ENCODE measurements around the gene STK11IP.
A peak's percentile ranks its signal among the peaks of the same experiment; 100 is the strongest.
"Not testable (repeated sequence)": the region's sequence is repeated elsewhere in the genome, so short reads cannot be mapped to it uniquely, and the experiment has no call there.

STK11IP gene

DNA sequence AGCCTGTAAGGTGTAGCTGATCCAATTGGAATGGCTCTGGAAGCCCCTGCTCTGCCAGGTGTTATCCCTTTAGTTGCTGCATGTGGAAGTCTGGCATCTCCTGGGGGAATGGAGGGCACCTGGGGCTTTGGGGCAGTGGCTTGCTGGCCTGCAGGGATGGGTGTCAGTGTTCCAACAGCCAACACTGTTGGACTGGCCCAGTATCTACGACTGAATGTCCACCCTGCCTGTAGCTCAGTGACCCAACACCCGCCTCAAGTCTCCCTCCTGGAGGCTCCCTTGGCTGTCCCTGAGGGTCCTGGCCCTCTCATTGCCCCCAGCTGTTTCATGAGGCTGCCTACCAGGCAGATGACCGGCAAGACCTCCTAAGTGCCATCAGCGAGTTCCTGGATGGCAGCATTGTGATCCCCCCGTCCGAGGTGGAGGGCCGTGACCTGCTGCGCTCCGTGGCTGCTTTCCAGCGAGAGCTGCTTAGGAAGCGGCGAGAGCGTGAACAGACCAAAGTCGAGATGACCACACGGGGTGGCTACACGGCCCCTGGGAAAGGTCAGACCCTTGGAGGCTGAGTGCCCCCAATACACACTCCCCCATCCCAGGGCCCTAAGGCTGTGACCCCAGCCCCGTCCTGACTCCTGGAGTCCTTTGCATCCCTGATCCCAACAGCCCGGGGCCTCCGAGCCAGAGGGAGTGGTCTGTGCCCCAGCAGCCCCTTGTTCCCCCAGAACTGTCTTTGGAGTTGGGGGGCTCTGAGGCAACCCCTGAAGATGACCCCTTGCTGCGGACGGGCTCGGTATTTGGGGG is 37.5 kb downstream of the STK11IP start:
- no peak for DNase-seq

DNA sequence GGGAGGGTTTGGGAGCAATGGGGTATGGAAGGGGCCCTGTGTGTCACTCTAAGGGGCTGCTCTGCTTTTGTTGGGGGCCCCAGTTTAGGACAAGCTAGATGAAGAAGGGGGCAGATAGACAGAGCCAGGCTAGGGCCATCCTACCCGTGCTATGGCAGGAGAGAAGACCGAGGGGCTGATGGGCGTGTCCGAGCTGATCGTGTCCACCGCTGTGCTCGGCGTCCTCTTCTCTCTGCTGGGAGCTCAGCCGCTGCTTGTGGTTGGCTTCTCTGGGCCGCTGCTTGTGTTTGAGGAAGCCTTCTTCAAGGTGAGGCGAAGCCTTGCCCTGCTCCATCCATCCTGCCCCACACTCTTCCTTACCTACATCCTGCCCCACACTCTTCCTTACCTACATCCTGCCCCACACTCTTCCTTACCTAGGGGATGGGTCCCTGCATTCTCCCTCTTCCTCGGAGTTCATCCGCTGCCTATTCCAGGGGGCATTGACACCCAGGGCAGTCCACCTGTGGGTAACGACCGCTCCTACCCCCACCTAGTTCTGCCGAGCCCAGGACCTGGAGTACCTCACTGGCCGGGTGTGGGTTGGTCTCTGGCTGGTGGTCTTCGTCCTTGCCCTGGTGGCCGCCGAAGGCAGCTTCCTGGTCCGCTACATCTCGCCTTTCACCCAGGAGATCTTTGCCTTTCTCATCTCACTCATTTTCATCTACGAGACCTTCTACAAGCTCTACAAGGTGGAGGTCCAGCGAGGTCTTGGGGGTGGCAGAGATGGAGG is 38.7 kb downstream of the STK11IP start:
- DNase-seq = no peak

DNA sequence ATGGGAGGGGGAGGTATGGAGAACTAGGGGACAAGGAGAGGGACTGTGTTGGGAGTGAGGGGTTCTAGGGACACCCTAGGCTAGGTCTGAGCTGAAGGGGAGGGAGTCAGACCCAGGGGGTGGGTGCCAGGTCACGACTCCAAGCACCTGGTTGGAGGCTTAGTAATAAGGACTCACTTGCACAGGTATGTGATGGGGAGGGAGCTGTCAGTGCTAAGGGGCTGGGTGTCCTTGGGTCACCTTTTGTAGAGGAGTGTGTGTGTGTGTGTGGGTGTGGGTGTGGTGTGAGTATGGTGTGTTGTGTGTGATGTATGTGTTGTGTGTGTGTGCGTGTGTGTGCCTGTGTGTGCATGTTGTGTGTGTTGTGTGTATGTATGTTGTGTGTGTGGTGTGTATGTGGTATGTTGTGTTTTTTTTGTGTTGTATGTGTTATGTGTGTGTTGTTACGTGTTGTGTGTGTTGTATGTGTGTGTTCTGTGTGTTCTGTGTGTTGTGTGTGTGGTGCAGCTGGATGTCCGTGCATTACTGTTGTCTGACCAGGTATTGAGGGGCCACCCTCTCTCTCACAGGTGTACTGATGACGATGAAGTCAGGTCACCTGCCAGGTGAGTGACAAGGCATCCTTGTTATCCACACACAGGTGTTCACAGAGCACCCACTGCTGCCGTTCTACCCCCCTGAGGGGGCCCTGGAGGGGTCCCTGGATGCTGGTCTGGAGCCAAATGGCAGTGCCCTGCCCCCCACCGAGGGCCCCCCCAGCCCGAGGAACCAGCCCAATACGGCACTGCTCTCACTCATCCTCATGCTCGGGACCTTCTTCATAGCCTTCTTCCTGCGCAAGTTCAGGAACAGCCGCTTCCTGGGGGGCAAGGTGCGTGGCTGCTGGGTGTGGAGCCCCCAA is 39.5 kb downstream of the STK11IP start:
- no peak for DNase-seq

DNA sequence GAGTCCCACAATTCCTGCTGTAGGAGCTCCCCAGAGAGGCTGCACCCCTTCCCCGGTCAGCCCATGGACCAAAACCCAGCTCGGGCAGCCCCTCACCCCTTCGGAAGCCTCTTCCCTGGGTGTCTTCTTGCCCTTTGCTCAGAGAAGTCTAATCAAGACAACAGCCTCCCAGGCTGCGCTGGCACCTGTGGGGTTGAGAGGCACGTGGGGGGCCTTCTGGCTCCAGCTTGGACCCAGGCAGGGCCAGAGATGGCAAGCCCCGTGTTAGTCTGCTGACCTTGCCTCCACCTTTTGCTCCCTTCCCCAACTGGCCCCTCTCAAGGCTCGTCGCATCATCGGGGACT is 40.2 kb downstream of the STK11IP start:
- DNase-seq = no peak

DNA sequence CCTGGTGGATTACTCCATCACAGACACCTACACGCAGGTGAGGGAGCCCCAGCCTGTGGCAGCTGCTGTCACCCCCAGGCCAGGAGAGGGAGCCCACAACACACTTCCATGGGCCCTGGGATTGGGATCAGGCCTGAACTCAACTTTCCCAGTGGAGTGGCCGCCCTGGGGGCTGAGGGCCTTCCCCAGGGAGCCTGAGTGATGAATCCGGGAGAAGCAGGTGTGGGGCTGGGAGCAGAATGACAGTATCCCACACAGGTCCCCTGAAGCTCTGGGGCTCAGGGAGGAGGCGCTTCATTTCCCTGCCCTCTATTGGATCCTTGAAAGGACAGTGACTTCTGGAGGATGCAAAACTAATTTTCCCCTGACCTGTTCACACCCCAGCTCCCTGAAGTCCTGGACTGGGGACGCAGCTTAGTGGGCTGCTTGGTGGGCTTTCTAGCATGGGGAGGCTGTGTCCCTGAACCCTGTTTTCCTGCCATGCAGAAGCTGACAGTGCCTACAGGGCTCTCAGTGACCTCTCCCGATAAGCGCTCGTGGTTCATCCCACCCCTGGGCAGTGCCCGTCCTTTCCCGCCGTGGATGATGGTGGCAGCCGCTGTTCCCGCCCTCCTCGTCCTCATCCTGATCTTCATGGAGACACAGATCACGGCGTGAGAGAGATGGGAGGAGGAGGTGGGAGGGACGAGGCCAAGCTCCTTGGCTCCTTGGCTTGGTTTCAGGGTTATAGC is 40.7 kb downstream of the STK11IP start:
- DNase-seq = no peak

DNA sequence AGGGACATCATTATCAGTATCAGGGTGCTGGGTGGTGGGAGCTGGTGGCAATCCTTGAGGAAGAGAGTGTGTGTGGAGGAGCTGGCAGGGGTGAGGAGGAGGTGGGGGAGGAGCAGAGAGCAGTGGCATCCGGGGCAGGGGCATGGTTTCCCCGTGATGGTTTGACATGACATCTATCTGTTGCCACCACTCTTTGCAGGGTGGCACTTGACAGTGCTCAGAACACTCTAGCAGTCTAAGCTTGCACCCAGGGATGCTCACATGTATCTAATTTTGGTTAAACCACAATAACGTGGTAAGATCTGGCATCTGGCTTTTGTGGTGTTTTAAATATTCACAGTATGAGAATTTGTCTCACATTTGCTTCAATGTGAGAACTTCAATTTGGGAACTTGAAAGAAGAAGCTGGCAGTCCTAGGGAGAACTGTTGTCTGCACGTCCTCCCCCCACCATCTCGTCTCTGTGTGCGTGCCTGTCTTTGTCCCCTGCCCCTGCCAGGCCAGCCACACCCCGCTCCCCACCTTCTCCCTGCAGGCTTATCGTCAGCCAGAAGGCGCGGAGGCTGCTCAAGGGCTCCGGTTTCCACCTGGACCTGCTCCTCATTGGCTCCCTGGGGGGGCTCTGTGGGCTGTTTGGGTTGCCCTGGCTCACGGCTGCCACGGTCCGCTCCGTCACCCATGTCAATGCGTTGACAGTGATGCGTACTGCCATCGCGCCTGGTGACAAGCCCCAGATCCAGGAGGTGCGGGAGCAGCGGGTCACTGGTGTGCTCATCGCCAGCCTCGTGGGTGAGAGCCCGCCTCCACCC is 41.5 kb downstream of the STK11IP start:
- DNase-seq = no peak

DNA sequence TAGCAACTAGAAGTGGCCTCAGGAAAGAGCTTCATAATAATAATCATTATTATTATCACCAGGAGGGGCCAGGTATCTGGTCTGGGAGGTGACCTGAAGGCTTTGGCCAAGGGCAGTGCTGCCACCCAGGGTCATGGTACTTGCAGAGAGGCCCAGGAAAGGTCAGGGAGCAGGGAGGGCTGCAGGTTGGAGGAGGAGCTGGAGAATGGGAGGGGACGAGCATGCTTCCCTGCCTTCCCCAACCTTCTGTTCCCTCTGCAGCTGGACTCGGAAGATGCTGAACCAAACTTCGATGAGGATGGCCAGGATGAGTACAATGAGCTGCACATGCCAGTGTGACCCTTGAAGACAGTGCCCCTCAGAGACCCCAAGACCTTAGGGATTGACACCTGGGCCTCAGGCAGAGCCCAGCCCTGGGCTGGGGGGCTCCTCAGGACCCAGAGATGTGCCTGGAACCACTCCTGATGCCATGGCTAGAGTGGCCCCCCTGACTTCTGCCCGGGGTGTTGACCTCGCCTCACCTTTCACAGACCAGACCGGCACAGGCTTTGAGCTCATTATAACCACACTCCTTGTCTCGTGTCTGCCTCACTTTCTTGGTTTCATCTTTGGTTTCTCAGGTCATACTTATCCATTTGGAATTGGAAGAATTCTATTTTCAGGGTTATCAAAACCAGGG is 43.9 kb downstream of the STK11IP start:
- DNase-seq = no peak

DNA sequence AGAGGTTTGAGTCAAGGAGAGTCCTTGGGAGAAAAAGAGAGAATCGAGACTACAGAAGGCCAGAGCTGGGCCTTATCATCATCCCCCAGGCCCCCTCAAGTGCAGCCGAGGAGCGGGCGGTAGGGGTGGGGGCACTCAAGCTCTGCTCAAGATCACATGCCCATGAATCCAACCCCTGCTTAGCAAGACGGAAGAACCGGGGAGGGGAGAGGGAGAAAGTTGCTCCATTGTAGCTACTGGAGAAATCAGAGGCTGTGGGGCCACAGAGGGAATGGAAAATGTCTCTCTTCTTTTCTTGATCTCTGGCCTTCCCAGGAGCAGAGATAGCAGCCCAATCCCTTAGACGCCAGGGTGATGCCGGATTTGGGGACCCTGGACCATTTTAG is 44.4 kb downstream of the STK11IP start:
- no peak for DNase-seq

DNA sequence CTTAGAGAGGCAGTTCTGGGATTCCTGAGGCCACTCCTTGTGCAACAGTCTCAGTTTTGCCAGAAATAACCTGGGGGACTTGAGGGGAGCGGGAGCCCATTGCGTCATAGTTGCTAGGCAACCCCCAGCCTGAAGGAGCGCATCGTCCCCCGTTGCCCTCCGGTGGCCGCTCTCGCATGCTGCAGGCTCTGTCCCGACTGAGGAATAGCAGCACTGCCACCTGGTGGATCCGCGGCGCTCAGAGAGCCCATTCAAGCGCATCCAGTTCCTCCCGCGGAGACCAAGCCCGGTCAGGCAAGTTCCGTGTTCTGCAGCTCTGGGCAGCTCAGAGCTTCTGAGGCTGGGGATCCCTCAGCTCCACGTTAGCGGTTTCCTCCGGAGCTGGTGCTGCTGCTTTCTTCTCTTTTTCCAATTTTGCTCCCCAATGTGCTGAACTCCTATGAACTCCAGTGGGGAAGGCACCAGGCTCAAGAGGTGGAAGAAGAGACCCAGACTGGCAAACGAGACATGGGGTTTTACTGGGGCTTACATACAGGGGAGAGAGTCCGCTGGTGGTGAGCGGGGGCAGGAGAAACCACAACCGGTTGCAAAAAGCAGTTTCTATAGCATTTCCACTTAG is 44.9 kb downstream of the STK11IP start:
- DNase-seq = peak; percentile 76

DNA sequence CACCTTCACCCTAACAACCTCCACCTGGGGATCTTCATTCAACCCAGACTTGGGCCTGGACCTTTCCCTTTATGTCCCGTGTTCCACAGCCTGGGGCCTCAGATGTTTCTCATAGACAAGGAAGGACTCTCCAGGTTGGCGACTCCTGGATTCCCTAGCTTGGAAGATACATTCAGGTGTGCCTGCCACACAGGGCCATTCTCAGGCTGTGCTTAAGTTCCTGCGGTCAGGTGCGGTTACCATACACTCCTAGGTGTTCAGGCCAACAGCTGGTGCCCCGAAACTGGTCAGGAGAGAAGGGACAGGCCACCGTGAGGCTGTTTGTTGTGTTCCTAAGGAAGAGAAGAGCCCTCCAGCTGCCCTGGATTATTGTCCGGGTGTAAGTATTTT is 45.4 kb downstream of the STK11IP start:
- DNase-seq = no peak

DNA sequence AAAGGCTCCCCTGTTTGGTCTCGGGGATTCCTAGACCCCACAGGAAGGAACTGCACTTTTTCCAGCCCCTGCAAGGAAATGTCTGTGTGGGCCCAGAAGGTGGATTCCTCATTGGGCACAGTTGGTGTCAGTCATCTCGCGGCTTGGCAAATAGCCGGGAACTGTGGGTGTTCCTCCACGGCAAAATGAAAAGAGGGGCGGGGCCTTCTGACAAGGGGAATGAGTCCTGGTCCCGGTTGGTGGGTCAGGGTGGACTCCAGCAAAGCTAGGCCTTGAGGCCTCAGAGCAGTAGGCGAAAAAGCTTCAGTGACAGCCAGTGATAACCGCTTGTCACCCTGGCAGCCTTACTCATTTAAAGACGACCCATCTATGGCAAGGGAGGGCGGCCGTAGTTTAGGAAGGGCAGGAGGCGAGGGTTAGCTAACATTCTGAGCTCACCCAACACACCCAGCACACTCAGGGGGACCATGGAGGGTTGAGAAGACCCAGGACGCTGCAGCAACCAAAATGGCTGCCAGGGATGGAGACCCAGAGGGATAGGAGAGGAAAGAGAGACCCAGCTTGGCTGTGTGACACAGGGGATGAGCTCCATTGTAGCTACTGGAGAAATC is 46.2 kb downstream of the STK11IP start:
- DNase-seq = no peak

DNA sequence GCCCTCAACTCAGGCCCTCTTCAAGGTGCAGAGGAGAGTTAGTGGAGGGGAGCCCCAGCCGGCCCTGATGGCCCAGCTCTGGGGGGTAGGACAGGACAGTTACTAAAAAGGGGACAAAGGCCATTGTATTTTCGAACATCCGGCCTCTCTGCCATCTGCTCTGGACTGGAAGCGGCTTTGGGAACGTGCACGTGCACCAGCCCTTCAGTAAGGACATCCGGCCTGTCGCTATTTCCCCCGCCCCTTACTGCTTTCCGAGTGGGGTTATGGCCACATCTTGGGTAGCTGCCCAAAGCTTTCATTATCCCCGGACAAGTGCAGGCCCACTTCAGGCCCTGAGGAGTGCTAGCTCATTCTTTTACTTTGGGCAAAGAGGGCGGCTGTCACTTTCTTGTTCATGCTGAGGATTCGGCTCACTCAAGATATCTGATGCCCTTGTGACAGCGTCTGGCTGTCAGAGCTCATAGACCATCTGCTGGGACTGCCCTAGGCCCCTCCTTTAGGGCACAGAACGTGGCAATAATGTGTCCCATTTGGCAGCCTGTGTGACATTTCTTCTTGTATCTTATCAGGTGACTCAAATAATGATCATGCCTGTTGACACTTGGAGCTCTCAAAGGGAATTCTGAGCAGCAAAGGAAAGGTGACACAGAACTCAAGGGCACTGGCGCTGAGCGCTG is 47.3 kb downstream of the STK11IP start:
- DNase-seq = no peak

DNA sequence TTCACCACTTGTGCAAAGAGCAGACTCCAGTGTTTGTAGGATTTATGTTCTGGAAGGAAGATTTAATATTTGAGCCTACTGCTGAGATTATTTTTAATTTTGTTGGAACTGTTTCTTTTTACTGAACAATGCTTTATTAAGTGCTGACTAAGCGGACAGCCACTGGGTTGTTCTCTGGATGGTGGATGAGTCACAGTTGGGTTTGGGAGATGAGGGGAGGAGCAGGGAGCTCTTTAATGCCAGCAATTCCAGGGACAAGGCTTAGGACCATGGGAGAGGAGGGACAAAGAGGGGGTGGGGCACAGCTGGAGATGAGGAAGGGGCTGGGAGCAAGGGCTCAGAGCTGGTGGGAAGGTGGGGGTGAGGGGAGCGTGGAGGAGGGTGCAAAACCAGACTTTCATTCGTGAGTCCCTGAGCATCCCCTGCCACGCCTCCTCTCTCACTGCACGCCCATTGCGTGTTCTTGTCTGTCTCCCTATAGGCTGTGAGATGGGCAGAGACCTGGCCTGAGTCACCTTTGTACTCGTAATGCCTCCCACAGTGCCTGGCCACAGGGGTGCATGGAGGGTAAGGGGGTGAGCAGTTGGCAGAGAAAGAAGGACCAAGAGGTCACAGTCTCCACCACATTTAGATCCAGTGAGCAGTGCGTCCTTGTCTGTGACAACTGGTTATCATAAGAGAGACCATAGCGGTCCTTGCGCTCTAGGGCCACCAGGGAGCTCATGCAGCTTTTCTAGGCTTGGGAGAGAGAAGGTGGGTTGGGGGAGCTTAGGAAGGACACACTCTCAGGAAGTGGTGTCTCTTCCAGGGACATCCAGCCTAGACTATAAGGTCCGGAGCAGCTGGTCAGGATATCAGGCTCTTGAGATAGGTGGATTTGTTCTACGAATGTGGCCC is 48.2 kb downstream of the STK11IP start:
- DNase-seq = no peak

DNA sequence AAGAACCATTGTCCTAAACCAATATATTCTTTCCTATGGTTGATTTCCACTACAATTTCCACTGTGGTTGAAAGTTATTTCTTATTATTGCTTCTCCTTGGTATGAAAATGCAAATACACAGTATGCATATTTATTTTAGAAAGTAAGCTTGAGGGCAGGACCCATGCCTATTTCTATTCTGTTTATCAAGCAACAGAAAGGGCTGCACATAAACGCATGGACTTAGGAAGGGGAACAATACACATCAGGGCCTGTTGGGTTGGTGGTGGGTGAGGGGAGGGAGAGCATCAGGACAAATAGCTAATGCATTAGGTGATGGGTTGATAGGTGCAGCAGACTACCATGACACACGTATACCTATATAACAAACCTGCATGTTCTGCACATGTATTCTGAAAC is 50.5 kb downstream of the STK11IP start:
- DNase-seq = no peak

DNA sequence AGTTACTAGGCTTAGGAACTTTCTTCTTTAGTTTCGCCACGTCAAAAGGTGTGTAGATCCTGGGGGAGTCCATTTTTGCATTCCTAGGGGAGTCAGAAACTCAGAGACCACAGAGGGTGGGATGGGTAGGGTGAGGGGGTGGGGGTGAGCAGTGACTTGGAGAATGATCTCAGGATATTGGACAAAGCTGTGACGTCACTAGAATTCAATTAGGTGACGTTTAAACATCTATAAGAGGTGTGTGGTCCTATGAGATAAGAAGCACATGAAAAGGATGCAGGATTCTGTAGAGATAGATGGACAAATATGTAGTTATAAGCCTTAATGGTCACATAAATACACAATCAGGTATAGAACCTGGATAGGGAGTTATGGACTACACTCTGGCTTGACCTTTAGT is 51.3 kb downstream of the STK11IP start:
- no peak for DNase-seq

DNA sequence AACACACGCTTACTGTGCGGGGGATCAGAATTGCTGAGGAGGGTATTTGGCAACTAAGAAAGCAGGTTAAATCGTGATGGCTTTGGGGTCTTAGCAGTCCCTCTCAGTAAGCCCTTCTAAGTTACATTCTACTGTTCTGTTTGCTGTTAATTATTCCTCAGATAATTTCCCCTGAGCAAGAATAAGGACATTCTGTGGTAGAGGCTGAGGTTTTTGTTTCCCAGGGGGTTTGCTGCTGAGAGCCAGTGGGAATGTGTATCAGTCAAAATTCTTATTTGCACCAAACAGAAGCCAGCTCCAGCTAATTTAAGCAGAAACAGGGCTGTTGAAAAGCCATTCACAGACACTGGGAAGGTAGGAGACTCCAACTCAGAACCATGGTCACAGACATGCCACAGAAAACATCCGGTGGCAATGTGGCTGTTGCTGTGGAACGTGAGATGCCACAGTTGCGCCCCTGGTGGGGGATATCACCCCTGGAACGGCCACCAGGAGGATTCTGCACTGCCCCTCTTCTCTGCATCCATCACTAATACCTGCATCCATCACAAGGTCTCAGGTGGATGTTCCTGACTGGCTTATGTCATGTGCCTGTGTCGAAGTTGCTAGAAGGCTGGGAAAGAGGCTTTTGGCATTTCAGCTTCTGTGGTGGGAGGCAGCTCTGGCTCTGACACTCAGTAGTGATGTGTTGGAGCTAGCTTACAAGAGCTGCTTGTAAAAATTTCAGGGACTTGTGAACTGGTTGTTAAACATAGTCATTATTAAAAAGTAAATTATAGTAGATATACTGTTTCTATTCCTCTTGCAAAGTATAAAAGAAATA is 53.0 kb downstream of the STK11IP start:
- no peak for DNase-seq

DNA sequence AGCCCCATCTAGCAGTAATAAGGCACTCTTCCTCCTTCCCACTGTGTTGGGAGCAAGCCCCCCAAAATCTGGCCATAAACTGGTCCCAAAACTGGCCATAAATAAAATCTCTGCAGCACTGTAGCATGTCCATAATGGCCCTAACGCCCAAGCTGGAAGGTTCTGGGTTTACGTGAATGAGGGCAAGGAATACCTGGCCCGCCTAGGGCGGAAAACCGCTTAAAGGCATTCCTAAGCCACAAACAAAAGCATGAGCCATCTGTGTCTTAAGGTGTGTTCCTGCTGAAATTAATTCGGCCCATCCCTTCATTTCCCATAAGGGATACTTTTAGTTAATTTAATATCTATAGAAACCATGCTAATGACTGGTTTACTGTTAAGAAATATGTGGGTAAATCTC is 54.0 kb downstream of the STK11IP start:
- DNase-seq = not testable (repeated sequence)

DNA sequence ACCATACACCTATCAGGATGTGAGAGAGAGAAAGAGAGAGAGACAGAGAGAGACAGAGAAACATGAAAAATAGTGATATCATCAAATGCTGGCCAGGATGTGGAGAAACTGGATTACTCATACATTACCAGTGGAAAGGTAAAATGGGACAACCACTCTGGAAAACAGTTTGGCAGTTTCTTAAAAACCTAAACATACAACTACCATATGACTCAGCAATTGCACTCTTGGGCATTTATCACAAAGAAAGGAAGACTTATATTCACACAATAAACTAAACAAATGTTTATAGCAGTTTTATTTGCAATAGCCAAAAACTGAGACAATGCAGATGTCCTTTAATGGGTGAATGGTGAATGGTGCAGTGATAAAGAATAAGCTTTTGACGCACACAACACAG is 58.9 kb downstream of the STK11IP start:
- no peak for DNase-seq

Measured in GOT3 (cell line).